A549 treated with CpdA at 1 μM for 4 hours (cell line): ENCODE data around the gene ZNF521. TPM values are rescaled to one million over a fixed set of nuclear protein-coding genes. Genes with fewer than 3 reads are reported as not detected.

Source experiments
- total RNA-seq: library from RNA; stranded (reverse); fragments of 200-300 nt; extraction: Qiagen RNA extraction; gene quantifications from 5 replicates; pipeline ENCODE4 v1.2.3, GENCODE V29; 2022; ENCODE audit warnings: low read depth

Gene ZNF521
- total RNA-seq: not detected in 5 replicates

DNA sequence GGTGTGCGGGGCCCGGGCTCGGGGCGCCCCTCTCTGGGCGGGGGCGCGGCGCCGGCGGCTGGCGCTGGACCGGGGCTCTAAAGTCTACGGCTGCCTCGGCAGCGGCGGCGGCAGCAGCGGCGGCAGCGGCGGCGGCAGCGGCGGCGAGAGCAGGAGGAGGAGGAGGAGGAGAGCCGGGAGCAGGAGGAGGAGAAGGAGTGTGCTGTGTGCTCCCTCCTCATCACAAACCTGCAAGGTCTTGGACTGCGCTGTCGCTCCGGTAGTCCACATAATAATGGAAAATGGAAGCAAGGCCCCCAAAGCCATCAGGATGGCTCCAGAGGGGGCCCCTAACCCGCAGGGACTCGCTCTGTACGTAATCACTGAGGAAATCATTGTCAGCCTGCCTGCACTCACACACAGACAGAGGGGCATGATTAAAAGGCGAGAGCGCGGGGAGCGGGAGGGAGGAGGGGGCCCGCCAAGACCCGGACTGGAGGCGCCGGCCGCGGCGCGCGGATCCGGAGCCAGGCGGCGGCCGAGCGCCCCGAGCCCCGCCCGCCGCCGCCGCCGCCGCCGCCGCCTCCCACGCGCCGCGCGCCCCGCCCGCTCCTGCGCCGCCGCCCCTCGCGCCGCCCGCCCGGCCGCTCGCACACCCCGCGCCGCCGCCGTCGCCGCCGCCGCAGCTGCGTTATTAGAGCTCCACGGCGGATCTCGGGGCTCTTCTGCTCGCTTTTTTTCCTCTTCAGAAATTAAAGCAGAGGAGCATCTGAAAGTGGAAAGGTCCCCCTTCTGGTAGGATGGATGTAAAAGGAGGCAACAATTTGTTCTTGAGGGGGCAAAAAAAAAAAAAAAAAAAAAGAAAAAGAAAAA is at the start of gene ZNF521:
ZNF521 (minus strand) TSS at position 390 of the 852 bp plus-strand sequence. CDS start 1,220 bp downstream, outside the sequence.

